HepG2 (cell line): Measurements from ENCODE around the gene HPCAL1. TPM values are rescaled to one million over a fixed set of nuclear protein-coding genes. Genes with fewer than 3 reads are reported as not detected.

ENCODE experiments used
- ATF2 ChIP-seq: sonication (generic); formaldehyde crosslinking; IDR thresholded peaks from 2 replicates; pipeline ENCODE4 v1.4.0; 2020; ENCODE audit warnings: missing genetic modification reagents
- ATRX ChIP-seq: sonication (generic); formaldehyde crosslinking; IDR thresholded peaks from 2 replicates; pipeline ENCODE4 v1.4.0; 2020; ENCODE audit warnings: missing genetic modification reagents, borderline replicate concordance
- BORCS8-MEF2B ChIP-seq: sonication (generic); formaldehyde crosslinking; IDR thresholded peaks from 2 replicates; pipeline ENCODE4 v1.8.0; 2022; ENCODE audit warnings: mild to moderate bottlenecking, missing genetic modification reagents
- HNF4A ChIP-seq: sonication (generic); formaldehyde crosslinking; IDR thresholded peaks from 2 replicates; pipeline ENCODE4 v1.4.0; 2020; ENCODE audit warnings: missing genetic modification reagents
- LBX2 ChIP-seq: sonication (generic); formaldehyde crosslinking; IDR thresholded peaks from 2 replicates; pipeline ENCODE4 v1.5.0; 2020; ENCODE audit warnings: missing genetic modification reagents, mild to moderate bottlenecking, borderline replicate concordance
- POGK ChIP-seq: sonication (generic); formaldehyde crosslinking; conservative IDR thresholded peaks from 2 replicates; pipeline ENCODE4 v1.8.0; 2022; ENCODE audit warnings: mild to moderate bottlenecking, moderate library complexity, missing genetic modification reagents
- SCMH1 ChIP-seq: sonication (generic); formaldehyde crosslinking; IDR thresholded peaks from 2 replicates; pipeline ENCODE4 v1.9.0; 2021; ENCODE audit warnings: missing genetic modification reagents, mild to moderate bottlenecking, borderline replicate concordance
- ZMYM3 ChIP-seq: sonication (generic); formaldehyde crosslinking; IDR thresholded peaks from 2 replicates; pipeline ENCODE4 v1.5.1; 2020; ENCODE audit warnings: mild to moderate bottlenecking, missing genetic modification reagents
- ZNF34 ChIP-seq: sonication (generic); formaldehyde crosslinking; IDR thresholded peaks from 2 replicates; pipeline ENCODE4 v1.4.0; 2020; ENCODE audit warnings: mild to moderate bottlenecking, missing genetic modification reagents, borderline replicate concordance
- ZNF674 ChIP-seq: sonication (generic); formaldehyde crosslinking; IDR thresholded peaks from 2 replicates; pipeline ENCODE4 v1.5.0; 2020; ENCODE audit warnings: low read depth, mild to moderate bottlenecking, missing genetic modification reagents
- ZNF749 ChIP-seq: sonication (generic); formaldehyde crosslinking; IDR thresholded peaks from 2 replicates; pipeline ENCODE4 v1.8.0; 2022; ENCODE audit warnings: mild to moderate bottlenecking, missing genetic modification reagents, moderate library complexity, borderline replicate concordance
- ZNF75D ChIP-seq: sonication (generic); formaldehyde crosslinking; IDR thresholded peaks from 2 replicates; pipeline ENCODE4 v1.8.1; 2023; ENCODE audit warnings: missing genetic modification reagents, mild to moderate bottlenecking, borderline replicate concordance
- polyA plus RNA-seq, 8 experiments: library from polyadenylated mRNA; depleted of rRNA in 3 of 8; stranded (reverse) in 7 of 8; unstranded in 1 of 8; fragments of >200 nt; fragmentation: Illumina TruSeq in 4 of 8; extraction: Trizol in 4 of 8; gene quantifications; 2 replicates each; pipeline versions ENCODE4 v1.2.1 to v1.2.3, GENCODE V29; 2011 to 2016; ENCODE audit warnings: low read depth in 4 of 8, missing spikeins in 1 of 8, mixed read lengths in 1 of 8; ENCODE audit not compliant: insufficient read depth in 1 of 8
- total RNA-seq, 5 experiments: library from RNA; depleted of rRNA; stranded (reverse); fragments of >200 nt; fragmentation: Illumina TruSeq; extraction: Trizol; gene quantifications; 2 replicates each; pipeline ENCODE4 v1.2.3, GENCODE V29; 2016; ENCODE audit warnings: low read depth in 1 of 5
- TF ChIP-seq, protein P1 (sequence below): sonication (generic); formaldehyde crosslinking; IDR thresholded peaks from 2 replicates; pipeline ENCODE4 v1.8.0; 2022; ENCODE audit warnings: mild to moderate bottlenecking, missing genetic modification reagents, borderline replicate concordance
- TF ChIP-seq, protein P2 (sequence below): sonication (generic); formaldehyde crosslinking; IDR thresholded peaks from 2 replicates; pipeline ENCODE4 v1.4.0; 2020; ENCODE audit warnings: missing genetic modification reagents, borderline replicate concordance
- TF ChIP-seq, protein P3 (sequence below): sonication (generic); formaldehyde crosslinking; IDR thresholded peaks from 2 replicates; pipeline ENCODE4 v1.4.0; 2020; ENCODE audit warnings: missing genetic modification reagents
- TF ChIP-seq, protein P4 (sequence below): sonication (generic); IDR thresholded peaks from 2 replicates; pipeline ENCODE4 v1.6.1; 2016; ENCODE audit warnings: low read depth, borderline replicate concordance

Gene HPCAL1
- total and polyA plus RNA-seq, 2 of the 13 experiments (the other 11 are each of a cell fraction or from before 2014, with no cell fraction given): 29.5 to 29.9 TPM

DNA sequence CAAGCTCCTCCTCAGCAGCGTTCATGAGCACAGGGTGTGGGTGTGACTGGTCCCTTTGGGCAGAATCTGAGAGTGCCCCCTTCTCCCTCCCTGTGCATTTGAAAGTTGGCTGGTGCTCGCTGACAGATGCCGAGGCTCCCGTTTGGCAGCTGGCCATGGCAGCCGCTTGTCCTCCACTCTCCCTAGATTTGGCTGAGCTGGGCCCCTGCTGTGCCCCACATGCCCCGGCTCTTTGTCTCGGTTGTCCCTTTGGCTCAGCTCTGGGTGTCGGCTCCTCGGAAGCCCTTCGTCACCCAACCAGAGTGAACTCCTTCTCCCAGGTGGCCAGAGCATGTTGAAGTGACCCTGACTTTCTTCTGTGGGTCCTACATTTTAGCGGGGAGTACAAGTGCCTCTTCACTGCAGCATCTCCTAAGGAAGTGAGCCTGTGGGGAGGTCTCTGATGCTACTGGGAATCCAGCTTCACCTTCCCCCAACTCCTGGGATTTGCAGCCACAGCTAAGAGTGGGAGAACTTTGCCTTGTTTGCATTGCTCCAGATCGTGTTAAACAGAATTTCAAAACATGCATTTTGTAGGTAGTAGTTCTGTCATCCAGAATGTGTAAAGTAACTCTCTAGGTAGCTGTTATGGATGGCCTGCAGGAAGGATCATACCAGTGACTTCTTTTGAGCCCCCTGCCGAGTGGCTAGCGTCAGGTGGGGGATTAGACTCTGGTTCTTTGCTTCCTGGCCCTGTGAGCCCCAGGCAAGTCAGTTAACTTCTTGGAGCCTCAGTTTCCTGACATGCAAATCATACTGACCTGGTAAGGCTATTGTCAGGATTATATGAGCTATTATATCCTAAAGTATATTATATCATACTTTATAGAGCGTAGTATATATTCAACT is 24.2 kb downstream of the HPCAL1 start (continued):
- TF ChIP-seq LBX2 (CRISPR knock-in tag): no peak
- TF ChIP-seq HNF4A (CRISPR knock-in tag): peak; percentile 88
- TF ChIP-seq ATRX (CRISPR knock-in tag): no peak
- no peak for TF ChIP-seq ZNF34 (CRISPR knock-in tag)
- TF ChIP-seq ZNF674 (CRISPR knock-in tag): no peak
- TF ChIP-seq SCMH1 (CRISPR knock-in tag): no peak
- TF ChIP-seq, protein P1, sequence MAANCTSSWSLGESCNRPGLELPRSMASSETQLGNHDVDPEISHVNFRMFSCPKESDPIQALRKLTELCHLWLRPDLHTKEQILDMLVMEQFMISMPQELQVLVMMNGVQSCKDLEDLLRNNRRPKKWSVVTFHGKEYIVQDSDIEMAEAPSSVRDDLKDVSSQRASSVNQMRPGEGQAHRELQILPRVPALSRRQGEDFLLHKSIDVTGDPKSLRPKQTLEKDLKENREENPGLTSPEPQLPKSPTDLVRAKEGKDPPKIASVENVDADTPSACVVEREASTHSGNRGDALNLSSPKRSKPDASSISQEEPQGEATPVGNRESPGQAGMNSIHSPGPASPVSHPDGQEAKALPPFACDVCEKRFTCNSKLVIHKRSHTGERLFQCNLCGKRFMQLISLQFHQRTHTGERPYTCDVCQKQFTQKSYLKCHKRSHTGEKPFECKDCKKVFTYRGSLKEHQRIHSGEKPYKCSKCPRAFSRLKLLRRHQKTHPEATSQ: no peak
- no peak for TF ChIP-seq ZNF749
- TF ChIP-seq POGK (CRISPR knock-in tag): peak; percentile 74; the same call in 1 of the 2 replicates
- TF ChIP-seq, protein P2, sequence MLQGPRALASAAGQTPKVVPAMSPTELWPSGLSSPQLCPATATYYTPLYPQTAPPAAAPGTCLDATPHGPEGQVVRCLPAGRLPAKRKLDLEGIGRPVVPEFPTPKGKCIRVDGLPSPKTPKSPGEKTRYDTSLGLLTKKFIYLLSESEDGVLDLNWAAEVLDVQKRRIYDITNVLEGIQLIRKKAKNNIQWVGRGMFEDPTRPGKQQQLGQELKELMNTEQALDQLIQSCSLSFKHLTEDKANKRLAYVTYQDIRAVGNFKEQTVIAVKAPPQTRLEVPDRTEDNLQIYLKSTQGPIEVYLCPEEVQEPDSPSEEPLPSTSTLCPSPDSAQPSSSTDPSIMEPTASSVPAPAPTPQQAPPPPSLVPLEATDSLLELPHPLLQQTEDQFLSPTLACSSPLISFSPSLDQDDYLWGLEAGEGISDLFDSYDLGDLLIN: no peak
- peak; percentile 49 for TF ChIP-seq ZMYM3
- no peak for TF ChIP-seq ZNF75D (CRISPR knock-in tag)
- TF ChIP-seq, protein P3, sequence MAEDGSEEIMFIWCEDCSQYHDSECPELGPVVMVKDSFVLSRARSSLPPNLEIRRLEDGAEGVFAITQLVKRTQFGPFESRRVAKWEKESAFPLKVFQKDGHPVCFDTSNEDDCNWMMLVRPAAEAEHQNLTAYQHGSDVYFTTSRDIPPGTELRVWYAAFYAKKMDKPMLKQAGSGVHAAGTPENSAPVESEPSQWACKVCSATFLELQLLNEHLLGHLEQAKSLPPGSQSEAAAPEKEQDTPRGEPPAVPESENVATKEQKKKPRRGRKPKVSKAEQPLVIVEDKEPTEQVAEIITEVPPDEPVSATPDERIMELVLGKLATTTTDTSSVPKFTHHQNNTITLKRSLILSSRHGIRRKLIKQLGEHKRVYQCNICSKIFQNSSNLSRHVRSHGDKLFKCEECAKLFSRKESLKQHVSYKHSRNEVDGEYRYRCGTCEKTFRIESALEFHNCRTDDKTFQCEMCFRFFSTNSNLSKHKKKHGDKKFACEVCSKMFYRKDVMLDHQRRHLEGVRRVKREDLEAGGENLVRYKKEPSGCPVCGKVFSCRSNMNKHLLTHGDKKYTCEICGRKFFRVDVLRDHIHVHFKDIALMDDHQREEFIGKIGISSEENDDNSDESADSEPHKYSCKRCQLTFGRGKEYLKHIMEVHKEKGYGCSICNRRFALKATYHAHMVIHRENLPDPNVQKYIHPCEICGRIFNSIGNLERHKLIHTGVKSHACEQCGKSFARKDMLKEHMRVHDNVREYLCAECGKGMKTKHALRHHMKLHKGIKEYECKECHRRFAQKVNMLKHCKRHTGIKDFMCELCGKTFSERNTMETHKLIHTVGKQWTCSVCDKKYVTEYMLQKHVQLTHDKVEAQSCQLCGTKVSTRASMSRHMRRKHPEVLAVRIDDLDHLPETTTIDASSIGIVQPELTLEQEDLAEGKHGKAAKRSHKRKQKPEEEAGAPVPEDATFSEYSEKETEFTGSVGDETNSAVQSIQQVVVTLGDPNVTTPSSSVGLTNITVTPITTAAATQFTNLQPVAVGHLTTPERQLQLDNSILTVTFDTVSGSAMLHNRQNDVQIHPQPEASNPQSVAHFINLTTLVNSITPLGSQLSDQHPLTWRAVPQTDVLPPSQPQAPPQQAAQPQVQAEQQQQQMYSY (CRISPR knock-in tag): no peak
- no peak for TF ChIP-seq ATF2 (CRISPR knock-in tag)
- TF ChIP-seq BORCS8-MEF2B: 0 out of 2 replicates have a peak, but pooled peaks have one; percentile 32
- TF ChIP-seq, protein P4, sequence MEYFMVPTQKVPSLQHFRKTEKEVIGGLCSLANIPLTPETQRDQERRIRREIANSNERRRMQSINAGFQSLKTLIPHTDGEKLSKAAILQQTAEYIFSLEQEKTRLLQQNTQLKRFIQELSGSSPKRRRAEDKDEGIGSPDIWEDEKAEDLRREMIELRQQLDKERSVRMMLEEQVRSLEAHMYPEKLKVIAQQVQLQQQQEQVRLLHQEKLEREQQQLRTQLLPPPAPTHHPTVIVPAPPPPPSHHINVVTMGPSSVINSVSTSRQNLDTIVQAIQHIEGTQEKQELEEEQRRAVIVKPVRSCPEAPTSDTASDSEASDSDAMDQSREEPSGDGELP: no peak
